CD4-positive, alpha-beta T cell treated with Interleukin-10 for 1 hour (primary cell): ENCODE results near the gene ZBTB2.
A peak's percentile ranks its signal among the peaks of the same experiment; 100 is the strongest.

ENCODE experiments used
- DNase-seq: peaks from one replicate; pipeline ENCODE4 v3.0.0-alpha.2; 2020

The ZBTB2 gene

GRCh38 chr6:151391471-151392413, at the start of gene ZBTB2:
ZBTB2 (minus strand) TSS chr6:151391559; CDS start chr6:151373637, 17,922 bp downstream.
- peak; percentile 83 for DNase-seq

DNA sequence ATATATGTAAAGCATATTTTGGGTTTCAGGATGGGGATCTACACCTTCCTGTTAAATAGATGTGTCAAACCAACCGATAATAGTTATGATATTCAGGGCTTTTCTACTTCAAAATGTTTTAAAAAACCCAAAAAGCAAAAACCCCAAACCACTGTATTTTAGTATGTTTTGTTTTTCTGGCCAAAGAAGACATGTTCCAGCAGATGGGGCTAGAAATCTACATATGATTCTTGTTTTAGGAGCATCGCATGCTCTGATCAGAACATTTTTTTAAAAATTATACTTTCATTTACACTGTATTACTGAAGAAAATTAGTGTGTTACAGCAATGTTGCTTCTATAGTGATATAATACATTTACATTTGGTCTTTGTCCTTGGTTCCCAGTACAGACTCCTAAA, 49.6 kb upstream of the ZBTB2 start:
- peak; percentile 44 for DNase-seq

DNA sequence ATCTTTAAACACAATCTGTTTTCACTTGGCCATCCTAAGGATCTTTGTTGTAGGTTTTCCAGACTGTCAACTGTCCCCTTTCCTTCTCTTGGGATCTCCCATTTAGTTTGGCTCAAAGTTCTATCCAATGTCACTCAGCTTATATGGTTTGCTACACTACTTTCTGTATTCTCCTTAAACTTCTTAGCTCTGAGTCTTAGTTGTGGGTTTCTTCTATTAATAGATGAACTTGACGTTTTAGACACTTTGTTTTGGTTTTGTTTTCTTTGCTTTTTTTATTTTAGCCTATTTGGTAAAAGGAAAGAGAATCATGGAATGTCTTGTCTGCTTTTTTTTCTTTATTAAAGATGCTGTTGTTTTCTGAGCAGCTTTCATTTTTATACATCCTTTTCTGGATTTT, 49.1 kb upstream of the ZBTB2 start:
- DNase-seq = no peak

DNA sequence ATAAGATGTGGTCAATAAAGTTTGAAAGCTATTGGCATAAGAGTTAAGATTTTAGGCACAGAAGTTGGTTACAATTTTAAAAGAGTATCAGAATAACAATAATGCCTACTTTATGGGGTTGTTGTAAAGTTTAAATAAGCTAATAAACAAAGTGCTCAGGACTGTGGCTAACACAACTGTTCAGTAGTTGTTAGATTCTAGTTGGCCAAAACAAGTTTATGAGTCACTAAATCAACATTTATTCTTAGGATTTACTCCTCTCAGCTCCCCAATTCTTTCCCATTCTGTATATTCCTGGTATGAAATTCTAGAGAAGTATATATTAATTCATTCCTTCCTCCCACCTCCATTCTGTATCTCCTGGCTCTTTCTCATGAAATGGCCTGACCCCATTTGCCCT, 46.0 kb upstream of the ZBTB2 start:
- DNase-seq = no peak

GRCh38 chr6:151436802-151437201, 45.4 kb upstream of the ZBTB2 start:
- no peak for DNase-seq

- DNase-seq = no peak
These were observed 44.9 kb upstream of the ZBTB2 start for GRCh38 chr6:151436300-151436699.

DNA sequence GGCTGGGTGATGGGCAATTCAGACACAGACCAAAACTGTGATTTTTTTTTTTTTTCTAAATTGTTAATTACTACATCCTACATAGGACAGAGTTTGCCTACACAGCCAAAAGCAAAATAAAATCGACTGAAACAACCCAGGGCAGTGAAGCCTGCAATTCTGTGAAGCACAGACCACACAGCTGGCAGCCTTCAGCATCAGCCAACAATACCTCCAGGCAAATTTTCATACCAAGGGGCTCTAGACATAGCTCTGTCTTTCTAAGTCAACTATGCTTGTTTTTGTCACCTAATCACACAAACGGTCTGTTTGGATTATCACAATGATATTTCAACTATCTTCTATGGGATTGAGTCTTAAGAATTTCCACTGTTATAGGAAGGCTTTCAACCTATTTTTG, 43.0 kb upstream of the ZBTB2 start:
- DNase-seq = no peak

- DNase-seq = no peak
These were observed 41.3 kb upstream of the ZBTB2 start for GRCh38 chr6:151432651-151433050.

DNA sequence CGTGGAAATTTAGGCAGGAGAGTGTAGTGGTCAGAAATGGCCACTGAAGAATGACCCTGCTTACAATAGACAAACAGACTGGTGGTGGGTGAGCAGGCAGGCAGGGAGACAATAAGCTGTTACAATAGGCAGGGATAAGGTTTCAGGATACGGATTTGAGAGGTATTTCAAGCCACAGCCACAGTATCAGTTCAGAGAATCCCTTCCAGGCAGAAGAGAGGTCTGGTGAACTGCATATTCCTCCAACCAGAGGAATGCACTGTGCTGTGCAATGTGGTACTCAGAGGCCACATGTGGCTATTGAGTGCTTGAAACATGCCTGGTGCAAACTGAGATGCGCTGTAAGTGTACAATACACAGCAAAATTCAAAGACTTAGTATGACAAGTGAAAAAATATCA, 40.0 kb upstream of the ZBTB2 start:
- no peak for DNase-seq

DNA sequence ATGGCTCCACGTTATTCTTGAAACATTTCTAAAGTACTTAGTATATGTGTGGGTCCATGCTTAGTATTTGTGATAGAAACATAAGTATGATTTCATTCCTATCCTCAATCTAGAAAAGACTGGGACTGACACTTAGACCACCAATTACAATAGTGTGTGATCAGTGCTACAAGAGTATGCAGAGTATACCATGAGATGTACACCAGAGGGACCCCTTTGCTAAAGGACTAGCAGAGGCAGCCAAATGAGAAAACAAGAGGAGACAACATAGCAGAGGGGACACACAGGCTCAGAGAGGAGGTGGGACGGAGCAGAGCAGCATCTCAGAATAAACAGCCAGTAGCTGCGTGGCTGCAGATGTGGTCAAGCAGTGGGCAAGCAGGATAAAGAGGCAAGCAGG, 39.5 kb upstream of the ZBTB2 start:
- no peak for DNase-seq

- no peak for DNase-seq
These were observed 36.9 kb upstream of the ZBTB2 start for GRCh38 chr6:151428093-151428735.

- no peak for DNase-seq
These were observed 34.2 kb upstream of the ZBTB2 start for GRCh38 chr6:151425561-151425960.

- DNase-seq = no peak
These were observed 31.6 kb upstream of the ZBTB2 start for GRCh38 chr6:151422981-151423380.

- no peak for DNase-seq
These were observed 26.1 kb upstream of the ZBTB2 start for GRCh38 chr6:151417477-151417876.

DNA sequence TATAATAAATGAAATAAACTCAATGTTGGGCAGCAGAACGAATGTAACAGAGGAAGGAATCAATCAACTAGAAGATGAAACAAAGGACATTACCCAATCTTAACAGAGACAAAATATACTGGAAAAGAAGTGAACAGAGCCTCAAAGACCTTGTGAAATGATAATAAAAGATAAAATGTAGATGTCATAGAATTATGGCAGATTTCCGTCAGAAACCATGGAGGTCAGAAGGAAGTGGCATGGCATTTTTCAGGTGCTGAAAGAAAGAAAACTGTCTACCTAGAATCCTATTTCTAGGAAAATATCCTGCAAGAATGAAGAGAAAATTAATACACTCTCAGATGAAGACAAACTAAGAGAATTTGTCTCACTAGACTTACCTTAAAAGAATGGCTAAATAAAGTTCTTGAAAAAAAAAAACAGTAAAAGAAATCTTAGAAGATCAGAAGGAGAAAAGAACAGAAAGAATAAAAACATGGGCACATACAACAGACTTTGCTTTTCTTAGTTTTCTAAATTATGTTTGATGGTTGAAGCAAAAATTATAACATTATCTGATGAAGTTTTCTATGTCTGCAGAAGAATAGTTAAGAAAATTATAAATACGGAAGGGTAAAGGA, 23.4 kb upstream of the ZBTB2 start:
- no peak for DNase-seq

DNA sequence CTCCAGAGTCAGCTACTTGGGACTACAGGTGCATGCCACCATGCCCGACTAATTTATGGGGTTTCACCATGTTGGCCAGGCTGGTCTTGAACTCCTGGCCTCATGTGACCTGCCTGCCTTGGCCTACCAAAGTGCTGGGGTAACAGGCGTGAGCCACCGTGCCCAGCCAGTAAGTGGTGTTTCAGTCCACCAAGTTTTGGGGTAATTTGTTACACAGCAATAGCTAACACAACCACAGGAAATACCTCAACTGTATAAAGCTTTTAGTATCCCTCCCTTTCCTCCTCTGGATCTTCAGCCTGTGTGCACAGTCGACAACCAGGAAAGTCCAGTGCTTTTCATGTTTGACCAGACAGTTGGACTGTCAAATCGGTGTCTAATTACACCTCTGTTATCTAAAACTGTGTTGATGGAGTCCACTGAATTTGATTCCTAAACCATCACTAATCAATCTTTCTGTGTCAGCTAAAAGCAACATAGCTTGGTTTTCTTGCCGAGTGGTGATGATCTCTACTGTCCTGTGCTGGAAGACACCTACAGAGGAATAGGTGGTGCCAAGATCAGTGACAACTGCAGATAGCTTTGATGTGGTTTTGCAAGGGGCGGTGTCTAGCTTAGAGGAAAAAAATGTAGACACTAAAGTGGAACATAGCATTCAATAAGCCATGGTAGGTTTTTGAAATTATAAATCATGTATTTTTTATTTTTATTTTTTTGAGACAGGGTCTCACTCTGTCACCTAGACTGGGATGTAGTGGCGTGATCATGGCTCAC, 22.2 kb upstream of the ZBTB2 start:
- peak; percentile 82 for DNase-seq

DNA sequence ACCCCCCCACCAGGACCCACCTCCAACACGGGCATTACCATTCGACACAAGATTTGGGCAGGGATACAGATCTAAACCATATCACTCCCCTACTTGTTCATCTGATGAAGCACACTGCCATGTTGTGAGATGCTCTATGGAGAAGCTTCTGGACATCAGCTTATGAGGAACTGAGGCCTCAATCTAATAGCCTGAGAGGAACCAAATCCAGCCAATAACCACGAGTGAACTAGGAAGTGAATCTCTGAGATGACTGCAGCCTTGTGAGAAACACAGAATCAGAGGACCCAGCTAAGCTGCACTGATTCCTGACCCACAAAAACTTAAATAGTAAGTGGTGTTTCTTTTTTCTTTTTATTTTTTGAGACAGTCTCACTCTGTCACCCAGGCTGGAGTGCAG, 21.6 kb upstream of the ZBTB2 start:
- no peak for DNase-seq

GRCh38 chr6:151409679-151410078, 18.3 kb upstream of the ZBTB2 start:
- DNase-seq = no peak

DNA sequence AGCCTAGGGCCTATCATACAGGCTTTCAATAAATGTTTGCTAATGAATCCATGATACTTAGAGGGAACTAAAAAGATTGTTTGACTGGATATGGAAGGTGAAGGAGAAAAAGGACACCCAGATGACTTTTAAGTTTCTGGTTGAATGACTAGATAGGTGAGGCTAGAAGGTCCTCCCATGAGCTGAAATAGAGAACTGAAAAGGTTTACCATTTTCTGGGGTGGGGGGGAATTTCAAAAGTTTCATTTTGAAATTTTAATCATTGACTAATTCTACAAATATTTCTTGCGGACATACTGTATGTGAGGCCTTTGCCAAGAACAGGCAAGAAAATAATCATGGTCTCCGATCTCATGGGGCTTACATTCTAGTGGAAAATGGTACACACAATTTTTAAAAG, 17.9 kb upstream of the ZBTB2 start:
- DNase-seq = no peak

GRCh38 chr6:151408858-151409257, 17.5 kb upstream of the ZBTB2 start:
- no peak for DNase-seq

- DNase-seq = no peak
These were observed 12.6 kb upstream of the ZBTB2 start for GRCh38 chr6:151403919-151404308.

DNA sequence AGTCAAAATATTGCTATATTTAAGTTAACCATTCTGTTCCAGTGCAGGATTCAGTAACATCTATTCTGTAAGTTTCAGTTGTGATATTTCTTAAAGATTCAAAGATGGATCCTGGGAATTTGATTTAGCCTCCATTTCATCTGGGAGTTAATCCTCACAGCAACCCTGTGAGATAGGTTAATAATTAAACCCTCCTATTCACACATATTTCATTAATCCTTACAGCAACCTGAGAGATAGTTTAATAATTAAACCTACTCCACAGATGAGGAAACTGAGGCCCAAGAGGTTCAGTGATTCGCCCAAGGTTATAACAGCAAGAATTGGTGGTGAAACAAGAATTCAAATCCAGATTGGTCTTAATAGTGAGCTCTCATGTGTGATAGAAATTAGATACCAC, 10.9 kb upstream of the ZBTB2 start:
- DNase-seq = no peak

DNA sequence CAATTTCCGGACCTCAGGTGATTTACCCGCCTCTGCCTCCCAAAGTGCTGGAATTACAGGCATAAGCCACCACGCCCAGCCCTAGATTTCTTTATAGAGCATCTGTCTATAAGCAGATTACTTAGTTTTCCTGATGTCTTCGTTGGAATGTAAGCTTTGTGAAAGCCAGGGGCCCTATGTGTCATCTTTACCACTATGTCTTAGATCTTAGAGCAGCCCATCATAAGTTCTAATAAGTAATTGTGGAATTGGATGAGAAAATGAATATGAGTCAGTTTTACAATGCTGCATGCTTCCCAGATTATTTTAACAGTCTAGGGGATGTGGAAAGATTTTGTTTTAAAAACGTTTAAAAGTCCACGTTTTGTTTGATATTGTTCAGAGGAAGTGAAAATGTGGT, 9.1 kb upstream of the ZBTB2 start:
- DNase-seq = no peak
